ENCODE data around the gene DOCK7. TPM values are rescaled to one million over a fixed set of nuclear protein-coding genes. Genes with fewer than 3 reads are reported as not detected.

The DOCK7 gene
- total RNA-seq, 1 experiment from 2014 or later, result 46.9 TPM

- Mint-ChIP-seq H3K27ac (ENCODE audit: low read depth, unreplicated experiment) (peak within 1 kb of the TSS; percentile 100), H3K4me1 (ENCODE audit: insufficient read depth, unreplicated experiment) (peaks cover 24% of the 10 kb centered on the region), H3K9me3 (ENCODE audit: unreplicated experiment) (no peaks in the 10 kb centered on the region), H3K36me3 (ENCODE audit: insufficient read depth, unreplicated experiment) (peaks cover 9% of the 10 kb centered on the region), H3K4me3 (ENCODE audit: unreplicated experiment) (peak within 1 kb of the TSS; percentile 69), H3K27me3 (ENCODE audit: insufficient read depth, unreplicated experiment) (no peaks in the 10 kb centered on the region)
- CTCF ChIA-PET, result interaction anchor here (0.8 to 2.5 kb wide), 2 partner anchors 256 to 261 kb away, joined by 4 to 18 read pairs; no protein-coding TSS in a partner anchor
- no TSS peak for BruUV-seq (replicated peaks)
- intact Hi-C loops (cut with micrococcal nuclease), result loop anchor here (5.0 kb wide), 1 partner anchor 251 kb away; the partner anchor contains the start of gene DOCK7
- peak; percentile 100 for DNase-seq (ENCODE audit: unreplicated experiment)
- TF ChIP-seq CTCF (IDR thresholded peaks at IDR 0.05; ENCODE audit: unreplicated experiment), result no peak
- POLR2A ChIA-PET, result interaction anchor here (0.6 to 3.1 kb wide), 19 partner anchors 9 to 885 kb away, joined by 3 to 28 read pairs (median 4); partner anchors contain the start of gene ATG4C
Observed at GRCh38 chr1:62436466-62437272, 251.5 kb downstream of the DOCK7 start, which contains the start of gene USP1. USP1 (plus strand) TSS chr1:62437049; CDS start chr1:62439868, 2,819 bp downstream.

- H3K4me1 Mint-ChIP-seq (ENCODE audit: insufficient read depth, unreplicated experiment), result peaks cover 22% of the 10 kb centered on the region
- H3K4me3 Mint-ChIP-seq (ENCODE audit: unreplicated experiment), result peak overlapping the region; percentile 69
- H3K9me3 Mint-ChIP-seq (ENCODE audit: unreplicated experiment), result no peaks in the 10 kb centered on the region
- no peak for DNase-seq (ENCODE audit: unreplicated experiment)
- intact Hi-C loops (cut with micrococcal nuclease), result loop anchor here (5.0 kb wide), 1 partner anchor 251 kb away; the partner anchor contains the start of gene DOCK7
- ChIA-PET CTCF (interaction anchor here (0.6 to 2.5 kb wide), 5 partner anchors 34 to 338 kb away, joined by 3 to 18 read pairs (median 4); no protein-coding TSS in a partner anchor), POLR2A (interaction anchor here (0.7 to 3.1 kb wide), 18 partner anchors 8 to 345 kb away, joined by 3 to 28 read pairs (median 4); no protein-coding TSS in a partner anchor)
- peak overlapping the region; percentile 100 for H3K27ac Mint-ChIP-seq (ENCODE audit: low read depth, unreplicated experiment)
- no peaks in the 10 kb centered on the region for H3K27me3 Mint-ChIP-seq (ENCODE audit: insufficient read depth, unreplicated experiment)
- no TSS peak for BruUV-seq (replicated peaks)
- peaks cover 7% of the 10 kb centered on the region for H3K36me3 Mint-ChIP-seq (ENCODE audit: insufficient read depth, unreplicated experiment)
- TF ChIP-seq CTCF (IDR thresholded peaks at IDR 0.05; ENCODE audit: unreplicated experiment), result no peak
Observed at GRCh38 chr1:62436039-62436465, 252.1 kb downstream of the DOCK7 start.

GRCh38 chr1:62435231-62436038 lies 252.8 kb downstream of the DOCK7 start:
- peaks cover 7% of the 10 kb centered on the region for H3K36me3 Mint-ChIP-seq (ENCODE audit: insufficient read depth, unreplicated experiment)
- TF ChIP-seq CTCF (IDR thresholded peaks at IDR 0.05; ENCODE audit: unreplicated experiment), result no peak
- POLR2A ChIA-PET, result interaction anchor here (0.7 to 3.1 kb wide), 17 partner anchors 8 to 1072 kb away, joined by 3 to 28 read pairs (median 4); no protein-coding TSS in a partner anchor
- BruUV-seq (replicated peaks), result TSS peak; percentile 90
- peak overlapping the region; percentile 69 for H3K4me3 Mint-ChIP-seq (ENCODE audit: unreplicated experiment)
- intact Hi-C loops (cut with micrococcal nuclease), result loop anchor here (5.0 kb wide), 1 partner anchor 252 kb away; the partner anchor contains the start of gene DOCK7
- no peaks in the 10 kb centered on the region for H3K9me3 Mint-ChIP-seq (ENCODE audit: unreplicated experiment)
- no peak for DNase-seq (ENCODE audit: unreplicated experiment)
- peak overlapping the region; percentile 100 for H3K27ac Mint-ChIP-seq (ENCODE audit: low read depth, unreplicated experiment)
- H3K27me3 Mint-ChIP-seq (ENCODE audit: insufficient read depth, unreplicated experiment), result no peaks in the 10 kb centered on the region
- CTCF ChIA-PET, result interaction anchor here (0.6 to 2.5 kb wide), 7 partner anchors 33 to 337 kb away, joined by 3 to 18 read pairs (median 3); no protein-coding TSS in a partner anchor
- peaks cover 16% of the 10 kb centered on the region for H3K4me1 Mint-ChIP-seq (ENCODE audit: insufficient read depth, unreplicated experiment)
